T-helper 17 cell (primary cell): ENCODE data around the gene AKAP9. TPM values are rescaled to one million over a fixed set of nuclear protein-coding genes. Genes with fewer than 3 reads are reported as not detected.
"Not testable (repeated sequence)": the region's sequence is repeated elsewhere in the genome, so short reads cannot be mapped to it uniquely, and the experiment has no call there.

Experiments used
- ATAC-seq: fragments of 150-1000 bp; cut with Tn5 transposase; 2 replicates; pipeline ENCODE4 v1.10.0; 2021; ENCODE audit warnings: mild to moderate bottlenecking, moderate library complexity
- DNase-seq, 3 donors: peaks; one replicate each; pipeline versions ENCODE4 v3.0.0 to v3.0.0-alpha.2; 2020 to 2021
- H3K9me3 ChIP-seq: one replicate; pipeline ENCODE4 v1.7.0; 2013; ENCODE audit warnings: low read length, mild to moderate bottlenecking; ENCODE audit not compliant: control insufficient read depth, poor library complexity, severe bottlenecking
- H3K27ac Mint-ChIP-seq: one replicate; pipeline ENCODE4 v1.8.0; 2022; ENCODE audit warnings: mild to moderate bottlenecking, moderate library complexity, mixed read lengths
- H3K27me3 Mint-ChIP-seq: one replicate; pipeline ENCODE4 v1.8.0; 2022; ENCODE audit warnings: mixed read lengths
- H3K36me3 Mint-ChIP-seq: one replicate; pipeline ENCODE4 v1.8.0; 2022; ENCODE audit warnings: low read depth, mixed read lengths
- H3K4me1 Mint-ChIP-seq: one replicate; pipeline ENCODE4 v1.8.0; 2022; ENCODE audit warnings: mild to moderate bottlenecking, mixed read lengths
- H3K4me3 Mint-ChIP-seq: one replicate; pipeline ENCODE4 v1.8.0; 2022; ENCODE audit warnings: mild to moderate bottlenecking, moderate library complexity, mixed read lengths
- total RNA-seq, 4 donors: library from RNA in 2 of 4; stranded (reverse) in 2 of 4; gene quantifications; one replicate each; pipeline ENCODE4 v1.2.3 and lab custom pipeline; 2022 to 2026

AKAP9 gene
- total RNA-seq, 2 donors from 2014 or later: 70.3 to 74.3 TPM

DNA sequence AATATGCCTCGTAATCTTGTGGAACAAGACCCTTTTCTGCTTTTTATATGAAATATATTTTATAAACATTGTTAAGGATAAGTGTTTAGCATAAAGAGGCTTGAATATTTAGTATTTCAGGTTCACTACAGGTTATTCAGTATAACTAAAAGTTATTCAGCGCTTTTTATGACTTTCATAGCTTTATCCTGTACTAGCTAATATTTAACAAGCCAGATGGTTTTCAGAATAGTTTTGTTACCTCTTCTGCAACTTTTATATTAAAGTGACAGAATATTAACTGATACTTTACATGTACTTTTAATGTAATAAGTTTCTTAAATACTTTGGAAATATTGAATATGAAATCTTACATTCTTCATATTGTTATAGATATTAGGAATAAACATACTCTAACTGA is 118.2 kb downstream of the AKAP9 start:
- ATAC-seq (no peak), DNase-seq (no peak)
- H3K9me3 ChIP-seq: no peaks in the 10 kb centered on the region
- H3K27ac Mint-ChIP-seq: no peak overlapping the region
- H3K36me3 Mint-ChIP-seq: peaks cover 3% of the 10 kb centered on the region
- peaks cover 9% of the 10 kb centered on the region for H3K4me1 Mint-ChIP-seq
- no peak overlapping the region for H3K4me3 Mint-ChIP-seq
- H3K27me3 Mint-ChIP-seq: no peaks in the 10 kb centered on the region

DNA sequence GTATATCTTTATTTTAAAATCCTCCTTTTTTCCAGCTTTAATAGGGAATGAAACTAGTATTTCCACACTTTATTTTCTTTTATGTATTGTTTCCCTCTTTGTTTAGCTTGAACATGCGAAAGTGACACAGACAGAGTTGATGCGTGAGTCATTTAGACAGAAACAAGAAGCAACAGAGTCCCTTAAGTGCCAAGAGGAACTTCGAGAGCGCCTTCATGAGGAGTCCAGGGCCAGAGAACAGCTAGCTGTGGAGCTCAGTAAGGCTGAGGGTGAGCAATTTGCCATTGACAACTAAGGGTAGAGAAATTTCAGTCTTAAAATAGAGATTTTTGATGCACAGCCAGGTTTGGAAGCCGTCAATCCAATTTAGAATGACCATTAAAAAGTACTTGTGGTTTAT is 120.5 kb downstream of the AKAP9 start:
- no peak for ATAC-seq
- Mint-ChIP-seq H3K36me3 (peaks cover 3% of the 10 kb centered on the region), H3K27ac (no peak overlapping the region), H3K4me1 (peaks cover 5% of the 10 kb centered on the region), H3K27me3 (no peaks in the 10 kb centered on the region), H3K4me3 (no peak overlapping the region)
- DNase-seq: no peak
- no peaks in the 10 kb centered on the region for H3K9me3 ChIP-seq

DNA sequence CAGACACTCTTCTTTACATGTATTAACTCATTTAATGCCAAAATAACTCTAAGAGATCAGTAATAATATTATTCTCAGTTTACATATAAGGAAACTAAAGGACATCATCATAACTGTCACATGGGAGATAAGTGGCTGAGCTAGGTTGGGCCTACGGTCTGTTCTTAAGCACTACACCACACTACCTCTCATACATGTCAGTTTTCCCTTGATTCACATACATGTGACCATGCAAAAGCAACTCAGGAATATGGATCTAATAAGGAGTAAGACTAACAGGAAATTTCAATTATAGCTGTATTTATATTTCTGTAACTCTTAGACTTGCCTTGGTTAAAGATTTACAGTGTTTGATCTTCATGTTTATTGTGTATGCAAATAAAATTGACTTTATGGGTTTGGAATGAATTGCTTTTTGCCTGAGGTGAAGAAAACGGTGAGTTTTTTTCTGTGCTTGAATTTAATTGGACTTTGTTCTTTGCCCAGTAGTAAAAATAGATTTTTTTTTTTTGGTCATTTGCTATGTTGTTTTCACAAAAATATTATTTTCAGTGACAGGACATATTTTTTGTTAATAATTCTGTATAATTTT is 123.9 kb downstream of the AKAP9 start:
- DNase-seq (no peak), ATAC-seq (no peak)
- no peaks in the 10 kb centered on the region for H3K9me3 ChIP-seq
- H3K27ac Mint-ChIP-seq: no peak overlapping the region
- peaks cover 13% of the 10 kb centered on the region for H3K36me3 Mint-ChIP-seq
- H3K27me3 Mint-ChIP-seq: no peaks in the 10 kb centered on the region
- H3K4me3 Mint-ChIP-seq: no peak overlapping the region
- H3K4me1 Mint-ChIP-seq: peaks cover 9% of the 10 kb centered on the region

DNA sequence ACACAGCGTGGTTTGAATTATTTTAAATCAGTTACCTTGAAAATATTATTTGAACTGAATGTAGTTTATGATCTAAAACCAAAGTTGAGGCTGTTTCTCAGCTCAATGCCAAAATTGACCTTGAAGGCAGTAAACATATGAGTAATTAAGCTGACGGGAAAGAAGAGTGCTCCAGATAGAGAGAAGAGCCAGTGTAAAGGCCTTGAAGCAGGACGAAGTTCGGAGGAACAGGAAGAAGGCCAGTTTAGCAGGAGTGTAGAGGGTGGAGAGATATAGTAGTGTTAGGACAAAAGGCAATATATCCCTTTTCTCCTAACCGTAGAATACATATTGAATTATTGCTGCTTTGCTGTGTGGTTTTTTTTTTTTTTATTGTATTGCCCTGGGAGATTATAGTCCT is 130.4 kb downstream of the AKAP9 start:
- DNase-seq (no peak), ATAC-seq (no peak)
- Mint-ChIP-seq H3K4me3 (no peak overlapping the region), H3K4me1 (peaks cover 12% of the 10 kb centered on the region), H3K27ac (no peak overlapping the region), H3K36me3 (peaks cover 18% of the 10 kb centered on the region), H3K27me3 (no peaks in the 10 kb centered on the region)
- H3K9me3 ChIP-seq: no peaks in the 10 kb centered on the region

DNA sequence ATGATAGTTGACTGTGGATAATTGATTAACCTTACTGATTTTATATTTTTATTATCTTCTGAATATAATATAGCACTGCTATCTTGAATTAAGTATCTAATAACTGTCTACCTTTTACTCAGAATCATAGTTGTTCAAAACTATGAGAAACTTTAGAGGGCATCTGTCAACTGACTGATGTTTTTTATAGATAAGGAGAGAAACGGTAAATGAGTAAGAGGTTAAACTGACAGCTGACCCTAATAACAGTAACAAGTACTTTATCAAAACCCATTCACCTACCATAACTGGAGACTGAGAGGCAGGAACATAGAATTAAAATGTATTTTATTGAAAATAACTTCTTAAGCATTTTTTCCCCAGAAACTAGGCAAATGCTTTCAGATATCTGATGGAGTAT is 131.5 kb downstream of the AKAP9 start:
- H3K9me3 ChIP-seq: no peaks in the 10 kb centered on the region
- no peak for ATAC-seq
- DNase-seq: no peak
- peaks cover 6% of the 10 kb centered on the region for H3K4me1 Mint-ChIP-seq
- H3K36me3 Mint-ChIP-seq: peaks cover 13% of the 10 kb centered on the region
- H3K27me3 Mint-ChIP-seq: no peaks in the 10 kb centered on the region
- H3K27ac Mint-ChIP-seq: peak overlapping the region; percentile 16
- H3K4me3 Mint-ChIP-seq: no peak overlapping the region

DNA sequence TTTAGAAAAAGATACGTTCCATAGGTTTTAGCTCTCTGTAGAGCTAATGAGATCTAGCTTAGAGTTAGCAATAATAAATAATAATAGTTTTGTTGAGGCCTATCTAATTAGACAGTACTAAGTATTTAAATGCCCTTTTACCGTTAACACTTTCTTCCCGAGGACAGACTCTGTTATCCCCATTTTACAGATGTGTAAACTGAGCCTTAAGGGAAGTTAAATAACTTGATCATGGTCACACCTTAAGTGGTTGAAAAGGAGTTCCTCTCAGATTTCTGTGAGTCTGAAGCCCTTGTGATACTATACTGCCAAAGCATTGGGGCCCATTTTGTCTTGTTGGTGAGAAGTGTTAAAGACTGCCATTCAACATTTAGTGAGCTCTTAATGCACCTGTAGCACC is 132.0 kb downstream of the AKAP9 start:
- Mint-ChIP-seq H3K36me3 (peaks cover 8% of the 10 kb centered on the region), H3K4me1 (peaks cover 3% of the 10 kb centered on the region), H3K4me3 (no peak overlapping the region), H3K27ac (peak overlapping the region; percentile 16), H3K27me3 (no peaks in the 10 kb centered on the region)
- no peaks in the 10 kb centered on the region for H3K9me3 ChIP-seq
- ATAC-seq (no peak), DNase-seq (no peak)

DNA sequence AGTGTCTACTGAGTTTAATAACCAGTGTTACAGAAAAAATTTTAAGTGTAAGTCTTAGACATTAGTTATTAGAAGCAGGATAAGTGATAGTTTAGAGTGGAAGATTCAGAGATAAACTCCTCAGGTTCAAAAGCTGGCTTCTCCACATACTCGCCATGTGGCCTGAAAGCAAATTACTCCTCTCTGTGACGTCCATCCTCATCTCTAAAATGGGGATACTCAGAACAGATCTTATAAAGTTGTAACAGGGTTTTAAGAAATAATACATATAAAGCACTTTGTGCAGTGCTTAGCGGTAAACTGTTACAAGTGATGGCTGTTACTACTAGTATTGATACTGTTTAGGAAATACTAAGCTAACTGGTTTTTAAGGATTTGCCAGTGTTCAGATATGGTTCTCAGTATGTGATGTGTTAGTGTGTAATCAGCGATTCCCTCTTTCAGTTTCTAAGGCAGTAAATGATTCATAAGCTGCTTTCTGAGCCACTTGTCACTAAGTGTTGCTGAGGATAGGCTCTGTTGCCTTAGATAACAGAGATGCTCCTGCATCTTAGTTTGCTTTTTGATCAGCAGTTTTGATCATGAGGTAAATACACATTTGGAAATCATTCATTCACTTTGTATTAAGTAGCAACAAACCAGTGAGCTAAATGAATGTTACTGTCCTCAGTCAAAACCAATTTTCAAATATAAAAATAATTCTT is 134.9 kb downstream of the AKAP9 start:
- Mint-ChIP-seq H3K4me1 (peaks cover 3% of the 10 kb centered on the region), H3K27ac (no peak overlapping the region), H3K36me3 (peaks cover 17% of the 10 kb centered on the region), H3K4me3 (no peak overlapping the region), H3K27me3 (no peaks in the 10 kb centered on the region)
- ATAC-seq (no peak), DNase-seq (no peak)
- H3K9me3 ChIP-seq: no peaks in the 10 kb centered on the region

DNA sequence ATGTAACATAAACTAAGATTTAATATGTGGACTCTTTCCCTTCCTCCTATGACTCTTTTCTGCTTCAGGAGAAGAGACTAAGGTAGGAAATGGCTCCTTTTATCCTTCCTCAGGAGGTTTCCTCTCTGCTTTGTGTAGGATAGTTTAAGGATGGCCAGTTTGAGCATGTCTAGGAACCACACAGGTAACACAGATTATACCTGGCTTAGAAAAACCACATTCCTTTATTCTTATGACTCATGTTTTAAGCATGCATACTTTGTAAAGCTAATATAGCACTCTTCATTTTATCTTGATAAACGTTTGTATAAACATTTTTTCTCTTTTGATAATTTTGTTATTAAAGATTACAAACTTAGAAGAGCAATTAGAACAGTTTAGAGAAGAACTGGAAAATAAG is 135.8 kb downstream of the AKAP9 start:
- no peaks in the 10 kb centered on the region for H3K9me3 ChIP-seq
- no peak overlapping the region for H3K4me3 Mint-ChIP-seq
- no peaks in the 10 kb centered on the region for H3K4me1 Mint-ChIP-seq
- no peaks in the 10 kb centered on the region for H3K27me3 Mint-ChIP-seq
- peaks cover 15% of the 10 kb centered on the region for H3K36me3 Mint-ChIP-seq
- DNase-seq (no peak), ATAC-seq (no peak)
- no peak overlapping the region for H3K27ac Mint-ChIP-seq

DNA sequence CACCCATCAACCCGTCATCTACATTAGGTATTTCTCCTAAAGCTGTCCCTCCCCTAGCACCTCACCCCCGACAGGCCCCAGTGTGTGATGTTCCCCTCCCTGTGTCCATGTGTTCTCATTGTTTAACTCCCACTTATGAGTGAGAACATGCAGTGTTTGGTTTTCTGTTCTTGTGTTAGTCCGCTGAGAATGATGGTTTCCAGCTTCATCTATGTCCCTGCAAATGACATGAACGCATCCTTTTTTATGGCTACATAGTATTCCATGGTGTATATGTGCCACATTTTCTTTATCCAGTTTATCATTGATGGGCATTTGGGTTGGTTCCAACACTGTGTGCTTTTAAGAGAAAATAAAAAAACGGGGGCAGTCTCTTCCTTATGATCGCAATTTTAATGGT is 143.3 kb downstream of the AKAP9 start:
- DNase-seq, H3K27me3 Mint-ChIP-seq, H3K9me3 ChIP-seq, H3K27ac Mint-ChIP-seq, ATAC-seq, H3K4me3 Mint-ChIP-seq, H3K4me1 Mint-ChIP-seq: not testable (repeated sequence)
- peaks cover 11% of the 10 kb centered on the region for H3K36me3 Mint-ChIP-seq

DNA sequence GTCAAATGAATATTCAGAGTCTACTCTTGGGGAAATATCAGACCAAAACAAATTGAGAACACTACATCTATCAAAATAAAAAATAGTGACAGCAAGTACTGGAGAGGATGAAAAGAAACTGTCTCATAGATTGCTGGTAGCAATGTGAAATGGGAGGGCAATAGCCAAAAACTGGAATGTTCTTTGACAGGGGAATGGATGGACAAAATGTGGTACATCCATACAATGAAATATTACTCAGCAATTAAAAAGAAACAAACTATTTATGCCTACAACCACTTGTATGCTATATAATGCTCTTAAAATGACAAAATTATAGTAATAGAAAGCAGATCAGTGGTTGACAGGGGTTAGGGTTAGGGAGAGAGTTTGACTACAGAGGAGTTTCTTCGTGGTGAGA is 147.6 kb downstream of the AKAP9 start:
- H3K36me3 Mint-ChIP-seq: peaks cover 6% of the 10 kb centered on the region
- no peak overlapping the region for H3K27ac Mint-ChIP-seq
- ATAC-seq (no peak), DNase-seq (no peak)
- no peaks in the 10 kb centered on the region for H3K9me3 ChIP-seq
- no peaks in the 10 kb centered on the region for H3K27me3 Mint-ChIP-seq
- no peaks in the 10 kb centered on the region for H3K4me1 Mint-ChIP-seq
- H3K4me3 Mint-ChIP-seq: no peak overlapping the region

DNA sequence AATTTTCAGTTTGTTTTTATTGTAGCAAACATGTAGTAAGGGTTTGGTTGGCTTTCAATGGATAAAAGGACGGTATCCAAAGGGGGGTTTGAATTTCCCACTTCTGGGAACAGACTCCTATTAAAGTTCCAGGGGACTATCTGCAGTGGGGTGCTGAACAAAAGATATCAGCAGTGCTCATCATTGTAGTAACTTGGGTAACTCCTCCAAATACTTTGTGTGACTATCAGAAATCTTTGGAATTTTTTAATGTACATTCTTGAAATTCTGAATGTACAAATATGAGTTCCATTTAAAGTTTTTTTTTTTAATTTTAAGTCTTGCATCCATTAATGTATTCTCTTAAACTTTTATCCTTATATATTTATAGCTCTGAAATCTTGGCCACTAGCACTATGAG is 151.5 kb downstream of the AKAP9 start:
- Mint-ChIP-seq H3K36me3 (peaks cover 6% of the 10 kb centered on the region), H3K27ac (no peak overlapping the region), H3K27me3 (no peaks in the 10 kb centered on the region), H3K4me3 (no peak overlapping the region), H3K4me1 (peaks cover 2% of the 10 kb centered on the region)
- ATAC-seq (no peak), DNase-seq (no peak)
- H3K9me3 ChIP-seq: no peaks in the 10 kb centered on the region

DNA sequence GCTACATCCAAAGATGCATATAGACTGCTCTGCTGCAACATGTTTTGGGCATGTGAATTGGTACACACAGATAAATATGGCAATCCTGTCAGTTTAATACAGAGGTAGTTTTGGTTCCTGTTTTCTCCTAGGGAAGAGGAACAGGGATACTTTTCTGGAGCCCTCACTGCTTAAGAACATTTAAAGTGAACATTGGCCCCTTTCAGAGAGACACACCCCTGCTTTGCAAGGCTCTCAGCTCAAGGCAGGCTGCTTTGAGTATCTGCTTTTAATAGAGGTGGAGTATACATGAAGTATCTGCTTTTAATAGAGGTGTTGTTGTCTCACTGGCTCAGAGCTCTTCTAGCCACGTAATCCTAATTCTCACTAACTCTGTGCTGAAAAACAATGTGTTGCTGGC is 154.7 kb downstream of the AKAP9 start:
- Mint-ChIP-seq H3K36me3 (peaks cover 12% of the 10 kb centered on the region), H3K27me3 (no peaks in the 10 kb centered on the region), H3K27ac (no peak overlapping the region), H3K4me3 (no peak overlapping the region), H3K4me1 (peaks cover 5% of the 10 kb centered on the region)
- no peaks in the 10 kb centered on the region for H3K9me3 ChIP-seq
- ATAC-seq: no peak
- no peak for DNase-seq

DNA sequence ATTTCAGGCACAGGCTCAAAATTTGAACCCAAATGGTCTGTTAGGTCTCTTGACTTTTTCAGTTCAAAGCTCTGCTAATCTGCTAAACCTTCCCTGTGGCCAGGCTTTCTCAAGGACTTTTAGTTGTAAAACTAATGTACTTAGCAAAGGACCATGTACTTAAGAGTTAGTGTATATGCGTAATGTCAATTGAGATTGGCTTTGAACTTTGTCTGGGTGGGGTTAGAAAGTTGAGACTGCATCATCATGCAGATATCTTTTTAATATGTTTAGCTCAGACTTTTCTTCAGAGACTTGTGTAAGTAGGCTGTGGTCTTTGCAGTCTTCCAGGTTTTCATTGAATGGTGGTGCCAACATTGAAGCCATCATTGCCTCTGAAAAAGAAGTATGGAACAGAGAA is 159.9 kb downstream of the AKAP9 start:
- Mint-ChIP-seq H3K36me3 (peaks cover 17% of the 10 kb centered on the region), H3K27me3 (no peaks in the 10 kb centered on the region), H3K4me3 (no peak overlapping the region), H3K27ac (no peak overlapping the region), H3K4me1 (peaks cover 7% of the 10 kb centered on the region)
- ATAC-seq (no peak), DNase-seq (no peak)
- H3K9me3 ChIP-seq: no peaks in the 10 kb centered on the region

DNA sequence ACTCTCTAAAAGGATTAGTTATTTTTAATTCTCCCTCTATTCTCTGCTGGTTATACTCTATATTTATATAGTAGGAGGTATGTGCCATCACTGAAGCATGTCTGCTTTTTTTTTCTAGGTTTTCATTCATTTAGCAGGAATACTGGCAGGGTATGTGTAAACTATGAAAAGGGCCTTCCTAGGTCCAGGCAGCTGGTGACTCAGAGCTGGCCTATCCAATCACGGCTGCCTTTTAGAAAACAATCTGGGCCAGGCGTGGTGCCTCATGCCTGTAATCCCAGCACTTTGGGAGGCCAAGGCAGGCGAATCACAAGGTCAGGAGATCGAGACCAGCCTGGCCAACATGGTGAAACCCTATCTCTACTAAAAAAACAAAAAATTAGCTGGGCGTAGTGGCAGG is 162.2 kb downstream of the AKAP9 start:
- DNase-seq, H3K27me3 Mint-ChIP-seq, H3K27ac Mint-ChIP-seq, H3K4me1 Mint-ChIP-seq, ATAC-seq, H3K4me3 Mint-ChIP-seq, H3K9me3 ChIP-seq: not testable (repeated sequence)
- H3K36me3 Mint-ChIP-seq: peaks cover 14% of the 10 kb centered on the region
